Liver (tissue), 9 donors: ENCODE data around the gene EXOC2. TPM values are rescaled to one million over a fixed set of nuclear protein-coding genes. Genes with fewer than 3 reads are reported as not detected.

Experiments used
- DNase-seq: peaks from one replicate; pipeline ENCODE4 v3.0.0-alpha.2; 2017; ENCODE audit warnings: low spot score
- H3K27ac ChIP-seq, 2 donors: one replicate each; pipeline ENCODE4 v1.7.0; 2013; ENCODE audit warnings: inconsistent platforms in 2 of 2, low read length in 2 of 2, control low read depth in 1 of 2, low read depth in 1 of 2, mild to moderate bottlenecking in 1 of 2
- H3K27me3 ChIP-seq, 4 donors: one replicate each; pipeline versions ENCODE4 v1.6.1 to v1.7.0; 2013; ENCODE audit warnings: low read length in 3 of 4, inconsistent platforms in 1 of 4, mild to moderate bottlenecking in 1 of 4, moderate library complexity in 1 of 4; ENCODE audit not compliant: control insufficient read depth in 4 of 4, insufficient read depth in 4 of 4
- H3K36me3 ChIP-seq, 4 donors: one replicate each; pipeline versions ENCODE4 v1.6.1 to v1.7.0; 2013; ENCODE audit warnings: low read length in 3 of 4, mild to moderate bottlenecking in 3 of 4, low read depth in 1 of 4, moderate library complexity in 1 of 4; ENCODE audit not compliant: control insufficient read depth in 4 of 4, insufficient read depth in 3 of 4
- H3K4me1 ChIP-seq, 4 donors: one replicate each; pipeline versions ENCODE4 v1.6.1 to v1.7.0; 2013; ENCODE audit warnings: low read length in 3 of 4, mild to moderate bottlenecking in 3 of 4, moderate library complexity in 1 of 4; ENCODE audit not compliant: control insufficient read depth in 4 of 4, insufficient read depth in 4 of 4
- H3K4me3 ChIP-seq, 3 donors: one replicate each; pipeline versions ENCODE4 v1.6.1 to v1.7.0; 2013; ENCODE audit warnings: low read length in 3 of 3, control low read depth in 1 of 3, low read depth in 1 of 3, mild to moderate bottlenecking in 1 of 3
- H3K9ac ChIP-seq, 2 donors: one replicate each; pipeline ENCODE4 v1.7.0; 2013; ENCODE audit warnings: low read length in 2 of 2, mild to moderate bottlenecking in 2 of 2, moderate library complexity in 2 of 2, control low read depth in 1 of 2, low read depth in 1 of 2
- H3K9me3 ChIP-seq, 4 donors: one replicate each; pipeline versions ENCODE4 v1.6.1 to v1.7.0; 2013; ENCODE audit warnings: low read length in 3 of 4; ENCODE audit not compliant: control insufficient read depth in 4 of 4
- ATF3 ChIP-seq: IDR thresholded peaks from 2 replicates; pipeline ENCODE4 v1.6.1; 2016; ENCODE audit warnings: antibody characterized with exemption
- CTCF ChIP-seq: fragments of 150-350 bp; IDR thresholded peaks from 2 replicates; pipeline ENCODE4 v1.5.1; 2017; ENCODE audit warnings: improper control_type of control experiment, low read depth, low read length; ENCODE audit not compliant: missing input control
- EGR1 ChIP-seq, 2 donors: IDR thresholded peaks; 2 replicates each; pipeline ENCODE4 v1.6.1; 2016 to 2018; ENCODE audit warnings: antibody characterized with exemption in 2 of 2, low read depth in 2 of 2
- FOXA1 ChIP-seq: IDR thresholded peaks from 2 replicates; pipeline ENCODE4 v1.6.1; 2016; ENCODE audit warnings: antibody characterized with exemption
- FOXA2 ChIP-seq: IDR thresholded peaks from 2 replicates; pipeline ENCODE4 v1.6.1; 2016; ENCODE audit warnings: antibody characterized with exemption
- GABPA ChIP-seq, 2 donors: IDR thresholded peaks in 1 of 2; conservative IDR thresholded peaks in 1 of 2; 2 replicates each; pipeline ENCODE4 v1.6.1; 2016; ENCODE audit warnings: antibody characterized with exemption in 2 of 2, mild to moderate bottlenecking in 1 of 2, moderate library complexity in 1 of 2
- HNF4A ChIP-seq, 2 donors: conservative IDR thresholded peaks; 2 replicates each; pipeline ENCODE4 v1.6.1; 2016; ENCODE audit warnings: antibody characterized with exemption in 2 of 2, mild to moderate bottlenecking in 2 of 2
- HNF4G ChIP-seq: IDR thresholded peaks from 2 replicates; pipeline ENCODE4 v1.6.1; 2016; ENCODE audit warnings: antibody characterized with exemption
- JUND ChIP-seq, 2 donors: IDR thresholded peaks; 2 replicates each; pipeline ENCODE4 v1.6.1; 2016; ENCODE audit warnings: antibody characterized with exemption in 2 of 2
- MAX ChIP-seq: IDR thresholded peaks from 2 replicates; pipeline ENCODE4 v1.6.1; 2016; ENCODE audit warnings: antibody characterized with exemption
- RAD21 ChIP-seq, 2 donors: IDR thresholded peaks; 2 replicates each; pipeline ENCODE4 v1.6.1; 2016; ENCODE audit warnings: antibody characterized with exemption in 2 of 2, mild to moderate bottlenecking in 2 of 2
- REST ChIP-seq: IDR thresholded peaks from 2 replicates; pipeline ENCODE4 v1.6.1; 2016; ENCODE audit warnings: antibody characterized with exemption, mild to moderate bottlenecking
- RXRA ChIP-seq, 2 donors: IDR thresholded peaks; 2 replicates each; pipeline ENCODE4 v1.6.1; 2017 to 2018; ENCODE audit warnings: antibody characterized with exemption in 2 of 2, mild to moderate bottlenecking in 1 of 2
- SP1 ChIP-seq: IDR thresholded peaks from 2 replicates; pipeline ENCODE4 v1.6.1; 2018; ENCODE audit warnings: antibody characterized with exemption, mild to moderate bottlenecking
- YY1 ChIP-seq: IDR thresholded peaks from 2 replicates; pipeline ENCODE4 v1.6.1; 2016; ENCODE audit warnings: antibody characterized with exemption, mild to moderate bottlenecking
- ZBTB33 ChIP-seq: IDR thresholded peaks from 2 replicates; pipeline ENCODE4 v1.6.1; 2016; ENCODE audit warnings: antibody characterized with exemption
- WGBS: extraction: QIAGEN DNeasy Blood & Tissue Kit; methylation state at CpG from one replicate; pipeline ENCODE4 v1.1.7; 2013; 5-methylcytosine and 5-hydroxymethylcytosine counted together
- polyA plus RNA-seq, 2 donors: library from polyadenylated mRNA; stranded (reverse) in 1 of 2; unstranded in 1 of 2; fragments of 200-250 nt in 1 of 2; fragments of >200 nt in 1 of 2; fragmentation: Nextera tagmentation in 1 of 2; extraction: Ambion mirVana in 1 of 2; gene quantifications; one replicate each; pipeline versions ENCODE4 v1.2.1 to v1.2.3, GENCODE V29; 2013 to 2015
- total RNA-seq, 2 donors: library from RNA; depleted of rRNA; stranded (reverse); fragments of >200 nt; gene quantifications; one replicate each; pipeline ENCODE4 v1.2.3, GENCODE V29; 2014
- donor health status: healthy.
- donor health status: healthy.
- donor health status: healthy.
- donor health status: healthy.
- donor health status: healthy.

EXOC2 gene
- total and polyA plus RNA-seq, 4 donors: 6.7 to 15.3 (median 9.2) TPM

GRCh38 chr6:454148-454991 lies 238.6 kb downstream of the EXOC2 start:
- no peak for DNase-seq
- Histone ChIP-seq H3K9ac (no peak overlapping the region), H3K4me1 (no peaks in the 10 kb centered on the region), H3K9me3 (peaks cover 0 to 1% (median 0%) of the 10 kb centered on the region in 4 donors), H3K36me3 (no peaks in the 10 kb centered on the region), H3K27ac (no peak overlapping the region), H3K4me3 (no peak overlapping the region), H3K27me3 (peaks cover 0 to 2% (median 0%) of the 10 kb centered on the region in 4 donors)
- TF ChIP-seq JUND (IDR thresholded peaks at IDR 0.05) (no peak), SP1 (no peak), EGR1 (IDR thresholded peaks at IDR 0.05; ENCODE audit: low read depth in 2 of 2) (no peak), YY1 (no peak), CTCF (no peak), FOXA2 (no peak), ATF3 (no peak), GABPA (IDR thresholded peaks at IDR 0.05 in 1 of 2, conservative IDR thresholded peaks at IDR 0.05 in 1 of 2) (no peak), HNF4A (conservative IDR thresholded peaks at IDR 0.05) (no peak), FOXA1 (no peak), RXRA (IDR thresholded peaks at IDR 0.05) (no peak), HNF4G (no peak)
- 71% methylated on average over 5 of the region's 5 CpGs for WGBS

GRCh38 chr6:453152-453551 lies 239.8 kb downstream of the EXOC2 start:
- TF ChIP-seq ZBTB33 (no peak), REST (no peak), RAD21 (IDR thresholded peaks at IDR 0.05) (no peak), SP1 (no peak), YY1 (no peak), MAX (no peak)
- Histone ChIP-seq H3K9me3 (peaks cover 0 to 1% (median 0%) of the 10 kb centered on the region in 4 donors), H3K4me3 (no peak overlapping the region), H3K27me3 (peaks cover 0 to 2% (median 0%) of the 10 kb centered on the region in 4 donors), H3K9ac (no peak overlapping the region), H3K4me1 (no peaks in the 10 kb centered on the region), H3K27ac (no peak overlapping the region), H3K36me3 (no peaks in the 10 kb centered on the region)
- no peak for DNase-seq
- 68% methylated on average over 13 of the region's 13 CpGs for WGBS
